Common myeloid progenitor, CD34-positive (primary cell): ENCODE results near the gene LCN12.

Experiments
- CTCF ChIA-PET: fragments of 350-600 bp; sonication (Branson Sonifier 250); formaldehyde crosslinking; loops from one replicate; lab custom pipeline; 2021; ENCODE audit warnings: antibody characterized with exemption; lab: Charles Lee
- POLR2A ChIA-PET: fragments of 350-600 bp; sonication (Branson Sonifier 250); formaldehyde crosslinking; loops from one replicate; lab custom pipeline; 2021; ENCODE audit warnings: antibody characterized with exemption; lab: Charles Lee
- DNase-seq, 3 donors: peaks; one replicate each; pipeline versions ENCODE4 v3.0.0 to v3.0.0-alpha.2; 2013
- H3K27ac ChIP-seq, 2 experiments: 1 replicate in 1 of 2; 2 replicates in 1 of 2; pipeline ENCODE4 v1.7.0; 2013; ENCODE audit warnings: inconsistent platforms in 2 of 2, low read length in 2 of 2, mild to moderate bottlenecking in 2 of 2, low read depth in 1 of 2, moderate library complexity in 1 of 2; ENCODE audit not compliant: severe bottlenecking in 2 of 2, insufficient read depth in 1 of 2, poor library complexity in 1 of 2
- H3K27me3 ChIP-seq, 5 experiments: replicated peaks in 2 of 5; 1 replicate in 3 of 5; 2 replicates in 2 of 5; pipeline versions ENCODE4 v1.6.1 to v1.7.0; 2013; ENCODE audit warnings: low read length in 4 of 5, mild to moderate bottlenecking in 2 of 5, moderate library complexity in 2 of 5, inconsistent platforms in 1 of 5; ENCODE audit not compliant: insufficient read depth in 5 of 5, control insufficient read depth in 4 of 5
- H3K36me3 ChIP-seq, 4 experiments: 1 replicate in 2 of 4; 2 replicates in 2 of 4; pipeline versions ENCODE4 v1.6.1 to v1.7.0; 2013; ENCODE audit warnings: low read length in 3 of 4, control low read depth in 1 of 4, mild to moderate bottlenecking in 1 of 4; ENCODE audit not compliant: control insufficient read depth in 4 of 4, insufficient read depth in 4 of 4
- H3K4me1 ChIP-seq, 4 experiments: 1 replicate in 3 of 4; 2 replicates in 1 of 4; pipeline versions ENCODE4 v1.6.1 to v1.7.1; 2013; ENCODE audit warnings: low read length in 3 of 4, mild to moderate bottlenecking in 3 of 4, control low read depth in 1 of 4, inconsistent platforms in 1 of 4, moderate library complexity in 1 of 4; ENCODE audit not compliant: control insufficient read depth in 4 of 4, insufficient read depth in 4 of 4; ENCODE audit errors: control extremely low read depth in 1 of 4
- H3K4me3 ChIP-seq, 7 experiments: 1 replicate in 4 of 7; 2 replicates in 3 of 7; pipeline versions ENCODE4 v1.5.1 to v1.7.0; 2013; ENCODE audit warnings: mild to moderate bottlenecking in 7 of 7, low read length in 6 of 7, moderate library complexity in 6 of 7, inconsistent platforms in 2 of 7, low read depth in 2 of 7, control low read depth in 1 of 7; ENCODE audit not compliant: insufficient read depth in 4 of 7, control insufficient read depth in 1 of 7; ENCODE audit errors: extremely low read depth in 1 of 7
- H3K9me3 ChIP-seq, 5 experiments: 1 replicate in 4 of 5; 2 replicates in 1 of 5; pipeline versions ENCODE4 v1.6.1 to v1.7.1; 2013; ENCODE audit warnings: low read length in 4 of 5, mild to moderate bottlenecking in 2 of 5, inconsistent platforms in 1 of 5, low read depth in 1 of 5, moderate library complexity in 1 of 5; ENCODE audit not compliant: control insufficient read depth in 4 of 5, insufficient read depth in 2 of 5; ENCODE audit errors: control extremely low read depth in 1 of 5
- WGBS: methylation state at CpG from one replicate; pipeline ENCODE4 v1.1.5; 2013; ENCODE audit not compliant: insufficient coverage; 5-methylcytosine and 5-hydroxymethylcytosine counted together

The LCN12 gene

DNA sequence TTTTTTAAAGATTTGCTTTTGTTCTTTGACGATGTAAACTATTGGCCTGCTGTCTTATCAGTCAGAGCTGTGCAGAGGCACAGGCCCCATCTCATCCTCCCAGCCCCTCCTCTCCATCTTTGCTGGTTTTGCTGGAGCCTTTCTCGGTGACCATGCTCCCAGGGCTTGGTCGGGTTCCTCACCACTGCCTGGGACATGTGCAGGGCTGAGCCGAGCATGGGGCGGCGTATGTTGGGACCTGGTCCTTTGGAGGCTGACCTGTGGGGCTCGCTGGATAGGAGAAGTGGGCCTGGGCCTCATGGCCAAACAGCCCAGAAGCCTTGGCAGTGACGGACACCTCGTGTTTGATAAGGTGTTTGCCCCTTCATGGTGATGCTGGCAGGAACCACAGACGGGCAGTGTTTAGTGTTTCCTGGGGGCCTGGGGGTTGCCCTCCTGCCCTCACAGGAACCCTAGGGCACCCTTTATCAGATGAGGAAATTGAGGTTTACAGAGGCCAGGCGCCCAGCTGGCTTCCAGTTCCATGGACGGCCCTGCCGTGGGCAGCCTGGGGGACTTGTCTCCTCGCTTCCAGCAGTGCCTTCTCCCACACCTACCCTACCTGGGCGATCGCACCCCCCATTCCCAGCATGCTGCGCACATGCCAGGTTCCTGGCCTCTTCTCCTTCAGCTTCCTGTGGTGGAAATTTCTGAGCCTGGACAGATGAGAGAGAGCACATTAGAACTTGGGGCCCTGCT is 38.2 kb upstream of the LCN12 start:
- no peaks in the 10 kb centered on the region for H3K27me3 ChIP-seq
- WGBS, result 94% methylated on average over 14 of the region's 17 CpGs
- H3K4me3 ChIP-seq, result no peak overlapping the region
- CTCF ChIA-PET, result no interaction called here
- H3K36me3 ChIP-seq, result peaks cover 18 to 71% (median 59%) of the 10 kb centered on the region in 4 experiments
- H3K4me1 ChIP-seq, result no peaks in the 10 kb centered on the region
- POLR2A ChIA-PET, result no interaction called here
- DNase-seq, result no peak
- H3K27ac ChIP-seq, result no peak overlapping the region
- H3K9me3 ChIP-seq, result no peaks in the 10 kb centered on the region

DNA sequence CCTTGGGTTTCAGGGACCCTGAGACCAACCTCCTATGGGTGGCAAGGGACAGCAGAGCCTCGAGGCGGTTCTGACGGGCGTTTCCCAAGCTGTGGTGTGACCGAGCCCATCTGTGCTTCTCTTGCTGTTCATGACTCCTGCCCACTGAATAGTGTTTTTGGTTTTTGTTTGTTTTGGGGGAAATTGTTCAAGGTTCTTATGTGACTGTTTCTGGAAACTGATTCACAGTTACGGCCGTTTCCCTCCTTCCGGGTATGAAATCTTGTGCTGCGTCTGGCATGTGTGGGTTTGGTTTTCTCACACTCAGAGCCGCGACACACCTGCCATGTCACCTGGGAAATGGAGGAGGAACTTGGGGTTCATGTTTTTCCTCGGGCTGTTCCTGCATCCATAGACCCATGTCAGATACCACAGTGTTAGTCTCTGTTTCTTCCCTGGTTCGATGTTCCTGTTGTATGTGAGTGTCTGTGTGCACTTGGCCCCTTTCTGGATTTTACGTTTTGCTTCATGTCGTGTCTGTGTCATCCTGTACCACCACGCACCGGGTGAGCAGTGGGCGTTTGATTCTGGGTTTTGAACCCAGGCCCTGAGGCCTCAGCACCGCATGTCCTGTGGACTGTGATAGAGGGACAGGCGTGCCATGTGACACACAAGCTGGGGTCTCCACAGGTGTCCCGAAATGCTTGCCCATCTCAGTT is 36.3 kb upstream of the LCN12 start:
- no peaks in the 10 kb centered on the region for H3K9me3 ChIP-seq
- ChIA-PET CTCF (no interaction called here), POLR2A (no interaction called here)
- 90% methylated on average over 17 of the region's 21 CpGs for WGBS
- no peaks in the 10 kb centered on the region for H3K27me3 ChIP-seq
- H3K4me1 ChIP-seq, result no peaks in the 10 kb centered on the region
- H3K4me3 ChIP-seq, result no peak overlapping the region
- peaks cover 13 to 66% (median 54%) of the 10 kb centered on the region in 4 experiments for H3K36me3 ChIP-seq
- H3K27ac ChIP-seq, result no peak overlapping the region
- DNase-seq, result no peak

DNA sequence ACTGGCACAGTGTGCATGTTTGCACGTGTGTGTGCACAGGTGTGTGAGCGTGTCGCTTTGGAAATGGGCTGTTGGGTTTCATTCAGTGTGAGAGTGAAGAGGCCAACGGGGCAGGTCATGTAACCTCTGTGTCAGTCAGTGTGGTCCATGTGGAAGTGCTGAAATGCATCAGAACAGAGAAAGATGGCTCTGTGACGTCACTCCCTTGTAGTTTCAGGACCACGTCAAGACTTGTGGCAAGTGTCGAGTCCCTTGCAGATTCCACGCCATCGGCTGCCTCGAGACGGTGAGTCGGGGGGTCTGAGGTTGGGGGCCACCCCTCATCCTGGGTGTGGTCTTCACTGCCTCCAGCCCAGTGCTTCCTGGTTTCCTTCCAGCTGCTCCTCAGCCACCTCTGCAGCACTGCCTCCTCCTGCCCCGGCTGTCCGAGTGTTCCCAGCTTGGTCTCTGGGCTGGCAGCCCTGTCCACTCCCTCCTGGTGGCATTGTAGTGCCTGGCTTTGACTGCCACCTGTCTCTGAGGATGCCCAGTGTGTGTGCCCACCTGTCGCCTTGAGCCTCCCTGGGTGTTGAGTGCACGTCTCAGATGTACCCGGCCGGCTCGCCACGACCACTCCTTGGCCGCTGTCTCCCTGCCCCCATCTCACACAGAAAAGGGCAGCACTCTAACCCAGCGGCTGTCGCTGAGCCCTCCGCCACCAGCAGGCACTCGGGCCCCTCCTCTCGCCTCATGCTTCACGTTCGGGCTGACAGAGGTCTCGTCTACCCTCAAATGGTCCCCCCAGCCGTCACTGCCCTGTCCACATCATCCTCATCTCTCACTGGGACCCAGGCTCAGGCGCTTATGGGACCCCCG is 35.5 kb upstream of the LCN12 start:
- DNase-seq, result no peak
- Histone ChIP-seq H3K9me3 (no peaks in the 10 kb centered on the region), H3K4me3 (no peak overlapping the region), H3K27ac (no peak overlapping the region), H3K36me3 (peaks cover 13 to 66% (median 55%) of the 10 kb centered on the region in 4 experiments), H3K4me1 (no peaks in the 10 kb centered on the region), H3K27me3 (no peaks in the 10 kb centered on the region)
- WGBS, result 98% methylated on average over 31 of the region's 32 CpGs
- POLR2A ChIA-PET, result no interaction called here
- CTCF ChIA-PET, result no interaction called here

DNA sequence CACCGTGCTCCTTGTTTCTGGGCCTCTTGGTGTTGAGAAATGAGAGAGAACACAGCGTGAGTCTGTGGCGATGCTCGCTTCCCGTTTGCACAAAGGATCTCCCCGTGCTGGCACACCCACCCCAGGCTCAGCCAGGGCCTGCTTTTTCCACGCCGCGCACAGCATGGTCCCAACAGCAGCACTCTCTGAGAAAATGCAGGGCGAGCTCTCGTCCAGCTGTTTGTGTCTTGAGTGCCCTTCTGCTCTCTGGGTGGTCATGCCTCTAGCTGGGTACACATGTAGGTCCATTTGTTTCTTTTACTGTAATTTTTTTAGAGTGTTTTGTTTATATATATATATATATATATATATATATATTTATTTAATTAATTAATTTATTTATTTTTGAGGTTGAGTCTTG is 34.2 kb upstream of the LCN12 start:
- no peaks in the 10 kb centered on the region for H3K4me1 ChIP-seq
- WGBS, result 89% methylated on average over 6 of the region's 11 CpGs
- H3K36me3 ChIP-seq, result peaks cover 17 to 74% (median 60%) of the 10 kb centered on the region in 4 experiments
- no peaks in the 10 kb centered on the region for H3K9me3 ChIP-seq
- ChIA-PET POLR2A (no interaction called here), CTCF (interaction anchor here (1.0 kb wide), 1 partner anchor 111 kb away, joined by 3 read pairs; no protein-coding TSS in a partner anchor)
- DNase-seq, result no peak
- H3K27me3 ChIP-seq, result no peaks in the 10 kb centered on the region
- no peak overlapping the region for H3K27ac ChIP-seq
- H3K4me3 ChIP-seq, result no peak overlapping the region

DNA sequence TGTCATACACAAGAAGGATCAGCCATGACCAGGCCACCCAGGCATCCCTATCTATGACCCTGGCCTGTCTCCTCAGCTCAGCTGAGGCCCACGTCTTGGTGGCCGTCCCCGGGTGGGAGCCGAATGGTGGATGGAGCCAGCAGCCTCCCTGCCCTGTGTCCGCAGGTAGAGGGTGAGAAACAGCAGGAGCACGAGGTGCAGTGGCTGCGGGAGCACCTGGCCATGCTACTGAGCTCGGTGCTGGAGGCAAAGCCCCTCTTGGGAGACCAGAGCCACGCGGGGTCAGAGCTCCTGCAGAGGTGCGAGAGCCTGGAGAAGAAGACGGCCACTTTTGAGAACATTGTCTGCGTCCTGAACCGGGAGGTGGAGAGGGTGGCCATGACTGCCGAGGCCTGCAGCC is 32.0 kb upstream of the LCN12 start:
- H3K36me3 ChIP-seq, result peaks cover 17 to 74% (median 56%) of the 10 kb centered on the region in 4 experiments
- no peaks in the 10 kb centered on the region for H3K9me3 ChIP-seq
- no peak for DNase-seq
- ChIA-PET CTCF (no interaction called here), POLR2A (no interaction called here)
- H3K4me1 ChIP-seq, result no peaks in the 10 kb centered on the region
- H3K27ac ChIP-seq, result no peak overlapping the region
- H3K4me3 ChIP-seq, result no peak overlapping the region
- no peaks in the 10 kb centered on the region for H3K27me3 ChIP-seq
- 98% methylated on average over 14 of the region's 15 CpGs for WGBS

DNA sequence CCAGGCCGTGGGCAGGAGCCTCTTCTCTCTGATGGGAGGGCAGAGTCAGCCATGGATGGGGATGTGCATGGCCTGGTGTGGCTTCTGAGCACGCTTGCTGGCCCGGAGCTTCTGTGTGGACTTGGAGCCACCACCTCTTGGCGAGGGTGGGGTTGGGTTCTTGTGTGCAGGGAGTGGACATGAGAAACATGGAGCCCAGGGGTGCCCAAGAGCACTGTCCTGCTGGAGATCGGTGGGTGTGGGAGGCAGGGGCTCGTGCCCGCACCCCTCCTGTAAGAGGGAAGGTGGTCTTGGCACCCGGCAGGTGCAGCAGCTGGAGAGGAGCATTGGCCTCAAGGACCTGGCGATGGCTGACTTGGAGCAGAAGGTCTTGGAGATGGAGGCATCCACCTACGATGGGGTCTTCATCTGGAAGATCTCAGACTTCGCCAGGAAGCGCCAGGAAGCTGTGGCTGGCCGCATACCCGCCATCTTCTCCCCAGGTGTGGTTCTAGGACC is 31.3 kb upstream of the LCN12 start:
- ChIA-PET POLR2A (interaction anchor here (0.6 kb wide), 1 partner anchor 17 kb away, joined by 3 read pairs; no protein-coding TSS in a partner anchor), CTCF (no interaction called here)
- Histone ChIP-seq H3K4me3 (no peak overlapping the region), H3K27me3 (no peaks in the 10 kb centered on the region), H3K4me1 (no peaks in the 10 kb centered on the region), H3K9me3 (no peaks in the 10 kb centered on the region), H3K36me3 (peaks cover 17 to 74% (median 54%) of the 10 kb centered on the region in 4 experiments), H3K27ac (no peak overlapping the region)
- DNase-seq, result no peak
- 99% methylated on average over 14 of the region's 14 CpGs for WGBS
